ENCODE data around the gene C4orf51. TPM values are rescaled to one million over a fixed set of nuclear protein-coding genes. Genes with fewer than 3 reads are reported as not detected.

The C4orf51 gene
- total and polyA plus RNA-seq, 2 donors (not counting 1 experiment from before 2014, with no cell fraction given), result not detected

DNA sequence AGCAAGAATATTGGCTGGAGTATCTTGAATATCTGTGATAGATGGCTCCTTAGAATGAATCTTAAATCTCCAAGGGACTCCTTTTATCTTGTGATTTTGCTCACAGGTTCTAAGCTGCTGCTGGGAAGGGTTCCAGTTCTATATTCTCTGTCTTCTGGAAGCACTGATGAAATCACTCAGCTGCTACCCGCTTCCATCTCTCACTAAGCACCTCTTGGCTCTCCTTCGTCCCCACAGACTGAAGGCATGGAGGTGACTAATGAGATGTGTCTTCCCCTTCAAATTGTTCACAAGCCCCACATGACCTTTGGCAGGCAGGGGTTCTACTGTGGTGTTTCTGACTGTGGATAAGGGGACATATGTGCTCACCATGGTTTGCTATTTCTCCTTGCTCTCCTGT is 75.9 kb downstream of the C4orf51 start:
- DNase-seq (no peak), ATAC-seq (ENCODE audit: low read depth) (no peak)
- H3K4me3 ChIP-seq (ENCODE audit: control extremely low read depth in 1 of 5, extremely low read depth in 1 of 5, insufficient read depth in 1 of 5, low read depth in 2 of 5, low read length in 4 of 5), result no peak overlapping the region
- ChIA-PET CTCF (no interaction called here), POLR2A (no interaction called here)
- TF ChIP-seq, protein P1, sequence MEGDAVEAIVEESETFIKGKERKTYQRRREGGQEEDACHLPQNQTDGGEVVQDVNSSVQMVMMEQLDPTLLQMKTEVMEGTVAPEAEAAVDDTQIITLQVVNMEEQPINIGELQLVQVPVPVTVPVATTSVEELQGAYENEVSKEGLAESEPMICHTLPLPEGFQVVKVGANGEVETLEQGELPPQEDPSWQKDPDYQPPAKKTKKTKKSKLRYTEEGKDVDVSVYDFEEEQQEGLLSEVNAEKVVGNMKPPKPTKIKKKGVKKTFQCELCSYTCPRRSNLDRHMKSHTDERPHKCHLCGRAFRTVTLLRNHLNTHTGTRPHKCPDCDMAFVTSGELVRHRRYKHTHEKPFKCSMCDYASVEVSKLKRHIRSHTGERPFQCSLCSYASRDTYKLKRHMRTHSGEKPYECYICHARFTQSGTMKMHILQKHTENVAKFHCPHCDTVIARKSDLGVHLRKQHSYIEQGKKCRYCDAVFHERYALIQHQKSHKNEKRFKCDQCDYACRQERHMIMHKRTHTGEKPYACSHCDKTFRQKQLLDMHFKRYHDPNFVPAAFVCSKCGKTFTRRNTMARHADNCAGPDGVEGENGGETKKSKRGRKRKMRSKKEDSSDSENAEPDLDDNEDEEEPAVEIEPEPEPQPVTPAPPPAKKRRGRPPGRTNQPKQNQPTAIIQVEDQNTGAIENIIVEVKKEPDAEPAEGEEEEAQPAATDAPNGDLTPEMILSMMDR (IDR thresholded peaks at IDR 0.05), result no peak
- no peak for TF ChIP-seq EZH2 (IDR thresholded peaks at IDR 0.05; ENCODE audit: borderline replicate concordance, insufficient read depth, low read depth, low read length, poor library complexity, severe bottlenecking)
- H3K4me3 Mint-ChIP-seq, result no peak overlapping the region
- H3K9me3 ChIP-seq (ENCODE audit: control extremely low read depth in 1 of 3, control insufficient read depth in 2 of 3, insufficient read depth in 1 of 3, low read length in 2 of 3), result peaks cover 0 to 3% (median 0%) of the 10 kb centered on the region in 3 donors
- H3K79me2 ChIP-seq (ENCODE audit: control insufficient read depth, insufficient read depth, low read length), result no peaks in the 10 kb centered on the region
- H3K27ac Mint-ChIP-seq, result no peak overlapping the region
- intact Hi-C loops (cut with micrococcal nuclease), result no loop called here
- H3K27me3 Mint-ChIP-seq, result peaks cover 6% of the 10 kb centered on the region
- WGBS (ENCODE audit: insufficient coverage), result no CpG with 5 or more reads among the region's 2 CpGs
- H3K4me1 Mint-ChIP-seq, result no peaks in the 10 kb centered on the region
- no peak overlapping the region for H3K4me2 ChIP-seq (replicated peaks; ENCODE audit: low read depth, low read length, poor library complexity, severe bottlenecking)
- H3K36me3 ChIP-seq (replicated peaks in 1 of 2; ENCODE audit: control extremely low read depth in 1 of 2, control insufficient read depth in 1 of 2, extremely low read depth in 1 of 2, insufficient read depth in 2 of 2, low read length in 1 of 2), result peaks cover 0 to 14% of the 10 kb centered on the region in 2 experiments
- H3K27ac ChIP-seq (ENCODE audit: low read length in 2 of 2), result no peak overlapping the region
- H3K9me3 Mint-ChIP-seq (ENCODE audit: insufficient read depth), result no peaks in the 10 kb centered on the region
- no peaks in the 10 kb centered on the region for H4K20me1 ChIP-seq (ENCODE audit: control insufficient read depth, insufficient read depth, low read length, poor library complexity, severe bottlenecking)
- H3K9ac ChIP-seq (ENCODE audit: low read length), result no peak overlapping the region
- no peaks in the 10 kb centered on the region for H3K4me1 ChIP-seq (ENCODE audit: control insufficient read depth in 2 of 2, insufficient read depth in 2 of 2, low read length in 2 of 2)
- peaks cover 0 to 5% (median 2%) of the 10 kb centered on the region in 4 experiments for H3K27me3 ChIP-seq (replicated peaks in 1 of 4; ENCODE audit: control extremely low read depth in 1 of 4, control insufficient read depth in 3 of 4, insufficient read depth in 4 of 4, low read length in 3 of 4)
- H2AFZ ChIP-seq (ENCODE audit: insufficient read depth, low read depth, low read length, poor library complexity, severe bottlenecking), result no peak overlapping the region

DNA sequence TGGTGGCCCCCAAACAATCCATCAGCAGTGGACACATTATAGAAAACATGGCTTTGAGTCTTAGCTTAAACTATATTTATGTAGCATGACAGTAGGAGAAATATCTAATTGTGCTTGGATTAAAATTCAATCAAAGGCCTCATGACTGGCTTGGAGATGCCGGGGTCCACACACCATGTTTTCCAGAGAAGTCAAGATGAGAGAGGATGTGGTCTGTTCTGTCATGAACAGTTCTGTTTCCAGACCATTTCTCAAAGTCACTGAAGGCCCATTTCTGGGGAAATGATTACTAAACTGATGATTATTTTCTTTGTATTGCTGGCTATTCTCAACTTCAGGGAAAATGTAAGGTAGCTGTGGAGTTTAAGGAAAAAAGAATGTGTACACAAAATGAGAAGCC is 76.3 kb downstream of the C4orf51 start:
- WGBS (ENCODE audit: insufficient coverage), result 100% methylated on average over 1 of the region's 1 CpG
- peaks cover 2% of the 10 kb centered on the region for H3K27me3 Mint-ChIP-seq
- no peak for ATAC-seq (ENCODE audit: low read depth)
- Histone ChIP-seq H3K79me2 (ENCODE audit: control insufficient read depth, insufficient read depth, low read length) (no peaks in the 10 kb centered on the region), H3K27me3 (replicated peaks in 1 of 4; ENCODE audit: control extremely low read depth in 1 of 4, control insufficient read depth in 3 of 4, insufficient read depth in 4 of 4, low read length in 3 of 4) (peaks cover 0 to 2% (median 0%) of the 10 kb centered on the region in 4 experiments), H2AFZ (ENCODE audit: insufficient read depth, low read depth, low read length, poor library complexity, severe bottlenecking) (no peak overlapping the region), H3K9ac (ENCODE audit: low read length) (no peak overlapping the region), H3K4me1 (ENCODE audit: control insufficient read depth in 2 of 2, insufficient read depth in 2 of 2, low read length in 2 of 2) (no peaks in the 10 kb centered on the region), H3K4me3 (ENCODE audit: control extremely low read depth in 1 of 5, extremely low read depth in 1 of 5, insufficient read depth in 1 of 5, low read depth in 2 of 5, low read length in 4 of 5) (no peak overlapping the region), H3K36me3 (replicated peaks in 1 of 2; ENCODE audit: control extremely low read depth in 1 of 2, control insufficient read depth in 1 of 2, extremely low read depth in 1 of 2, insufficient read depth in 2 of 2, low read length in 1 of 2) (peaks cover 0 to 19% of the 10 kb centered on the region in 2 experiments), H4K20me1 (ENCODE audit: control insufficient read depth, insufficient read depth, low read length, poor library complexity, severe bottlenecking) (no peaks in the 10 kb centered on the region), H3K9me3 (ENCODE audit: control extremely low read depth in 1 of 3, control insufficient read depth in 2 of 3, insufficient read depth in 1 of 3, low read length in 2 of 3) (peaks cover 0 to 3% (median 0%) of the 10 kb centered on the region in 3 donors), H3K4me2 (replicated peaks; ENCODE audit: low read depth, low read length, poor library complexity, severe bottlenecking) (no peak overlapping the region), H3K27ac (ENCODE audit: low read length in 2 of 2) (no peak overlapping the region)
- intact Hi-C loops (cut with micrococcal nuclease), result no loop called here
- no peak for TF ChIP-seq EZH2 (IDR thresholded peaks at IDR 0.05; ENCODE audit: borderline replicate concordance, insufficient read depth, low read depth, low read length, poor library complexity, severe bottlenecking)
- TF ChIP-seq, protein P1 (IDR thresholded peaks at IDR 0.05), result no peak
- ChIA-PET POLR2A (no interaction called here), CTCF (no interaction called here)
- H3K27ac Mint-ChIP-seq, result no peak overlapping the region
- no peaks in the 10 kb centered on the region for H3K4me1 Mint-ChIP-seq
- H3K4me3 Mint-ChIP-seq, result no peak overlapping the region
- H3K9me3 Mint-ChIP-seq (ENCODE audit: insufficient read depth), result no peaks in the 10 kb centered on the region
- DNase-seq, result no peak

All from B cell (primary cell).